GDM1 (cell line): ENCODE data around the gene RNF32.
"Not testable (repeated sequence)": the region's sequence is repeated elsewhere in the genome, so short reads cannot be mapped to it uniquely, and the experiment has no call there.

ENCODE experiments used
- DNase-seq: peaks from one replicate; lab custom pipeline; 2025; lab: John Stamatoyannopoulos, UW

Gene RNF32

DNA sequence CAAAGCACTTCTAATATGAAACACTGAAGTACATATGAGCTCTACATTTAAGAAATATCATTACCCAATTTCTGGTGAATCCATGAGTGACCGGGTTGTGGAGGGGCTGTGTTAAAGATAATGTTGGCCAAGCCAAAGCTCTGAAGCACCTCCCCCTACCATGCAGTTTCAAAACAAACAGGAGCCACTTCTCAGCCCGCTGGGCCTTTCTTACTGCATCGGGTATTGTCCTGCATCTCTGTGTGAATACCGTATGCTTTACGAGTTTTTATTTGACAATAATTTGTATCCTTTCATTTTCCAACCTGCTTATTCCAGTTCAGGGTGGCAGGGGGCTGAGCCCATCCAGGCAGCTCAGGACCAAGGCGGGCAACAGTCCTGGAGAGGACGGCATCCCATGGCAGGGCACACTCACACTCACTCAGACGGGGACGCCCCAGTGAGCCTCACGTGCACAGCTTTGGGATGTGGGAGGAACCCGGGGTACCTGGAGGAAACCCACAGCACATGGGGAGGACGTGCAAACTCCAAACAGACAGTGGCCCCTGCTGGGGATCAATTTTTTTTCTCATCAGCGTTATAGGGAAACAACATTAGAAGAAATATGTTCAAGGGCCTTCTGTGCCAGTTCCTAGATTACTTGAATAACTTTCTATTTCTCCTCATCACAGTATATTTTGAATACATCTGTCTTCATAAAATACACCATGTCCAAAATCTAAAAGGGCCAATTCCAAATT lies 1.9 kb downstream of the RNF32 start:
- no peak for DNase-seq

DNA sequence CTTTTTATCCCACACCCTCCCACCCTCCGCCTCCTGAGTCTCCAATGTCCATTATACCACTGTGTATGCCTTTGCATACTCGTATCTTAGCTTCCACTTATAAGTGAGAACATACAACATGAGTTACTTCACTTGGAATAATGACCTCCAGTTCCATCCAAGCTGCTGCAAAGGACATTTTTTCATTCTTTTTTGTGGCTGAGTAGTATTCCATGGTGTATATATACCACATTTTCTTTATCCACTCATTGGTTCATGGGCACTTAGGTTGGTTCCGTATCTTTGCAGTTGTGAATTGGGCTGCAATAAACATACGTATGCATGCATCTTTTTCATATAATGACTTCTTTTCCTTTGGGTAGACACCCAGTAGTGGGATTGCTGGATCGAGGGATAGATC lies 6.8 kb downstream of the RNF32 start:
- DNase-seq = not testable (repeated sequence)

DNA sequence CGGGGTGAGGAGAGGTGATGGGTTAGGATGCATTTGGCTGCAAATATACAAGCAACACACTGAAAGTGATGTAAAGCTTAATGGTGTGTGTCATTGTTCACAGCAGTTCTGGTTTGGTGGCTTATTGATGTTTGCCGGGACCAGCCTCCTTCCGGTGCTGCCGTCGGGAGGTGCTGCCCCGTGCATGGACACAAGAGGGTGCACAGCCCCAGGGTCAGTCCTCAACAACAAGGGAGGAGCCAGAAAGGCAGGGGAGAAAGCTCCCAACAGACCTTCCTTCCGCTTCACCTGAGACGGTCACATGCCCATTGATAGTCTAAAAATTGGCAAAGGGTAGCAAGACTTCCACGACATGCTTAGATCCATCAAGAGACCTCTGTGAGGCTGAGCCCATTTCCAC lies 9.5 kb downstream of the RNF32 start:
- no peak for DNase-seq

DNA sequence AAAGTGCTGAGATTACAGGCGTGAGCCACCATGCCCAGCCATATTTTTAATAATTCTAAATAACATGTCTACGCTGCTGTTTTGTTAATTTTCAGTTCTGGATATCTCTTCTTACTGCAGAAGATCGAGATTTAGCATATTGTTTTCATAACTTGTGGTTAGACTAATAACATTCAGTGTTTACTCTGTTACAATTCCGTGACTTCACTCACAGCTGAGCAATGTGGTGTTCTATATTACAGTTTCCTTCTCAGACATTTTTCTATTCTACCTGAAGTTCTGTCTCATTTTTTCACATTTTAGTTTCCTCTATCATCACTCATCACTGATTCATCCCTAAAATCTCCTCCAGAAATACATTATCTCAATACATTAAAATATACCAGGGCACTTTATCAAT lies 10.9 kb downstream of the RNF32 start:
- DNase-seq = no peak

DNA sequence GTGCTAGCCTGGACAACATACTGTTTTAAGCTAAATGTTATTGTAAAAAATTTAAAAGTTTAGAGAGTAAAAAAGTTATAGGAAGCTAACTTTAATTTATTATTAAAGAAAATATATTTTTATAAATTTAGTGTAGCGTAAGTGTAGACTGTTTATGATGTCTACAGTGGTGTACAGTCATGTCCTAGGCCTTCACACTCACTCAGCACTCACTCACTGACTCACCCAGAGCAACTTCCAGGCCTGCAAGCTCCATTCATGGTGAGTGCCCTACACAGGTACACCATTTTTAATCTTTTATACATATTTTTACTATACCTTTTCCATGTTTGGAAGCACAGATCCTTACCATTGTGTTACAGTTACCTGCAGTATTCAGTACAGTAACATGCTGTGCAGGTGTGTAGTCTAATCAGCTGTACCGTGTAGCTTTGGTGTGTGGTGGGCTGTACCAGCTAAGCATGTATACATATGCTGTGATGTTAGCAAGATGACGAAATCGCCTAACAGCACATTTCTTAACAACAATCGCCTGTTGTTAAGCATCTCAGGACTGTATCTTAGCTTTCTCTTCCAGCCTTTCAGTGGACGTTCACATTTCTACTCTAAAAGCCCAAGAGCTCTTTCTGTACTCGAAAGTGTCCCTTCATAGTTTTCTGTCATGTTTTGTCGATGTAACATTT lies 12.5 kb downstream of the RNF32 start:
- DNase-seq = no peak

DNA sequence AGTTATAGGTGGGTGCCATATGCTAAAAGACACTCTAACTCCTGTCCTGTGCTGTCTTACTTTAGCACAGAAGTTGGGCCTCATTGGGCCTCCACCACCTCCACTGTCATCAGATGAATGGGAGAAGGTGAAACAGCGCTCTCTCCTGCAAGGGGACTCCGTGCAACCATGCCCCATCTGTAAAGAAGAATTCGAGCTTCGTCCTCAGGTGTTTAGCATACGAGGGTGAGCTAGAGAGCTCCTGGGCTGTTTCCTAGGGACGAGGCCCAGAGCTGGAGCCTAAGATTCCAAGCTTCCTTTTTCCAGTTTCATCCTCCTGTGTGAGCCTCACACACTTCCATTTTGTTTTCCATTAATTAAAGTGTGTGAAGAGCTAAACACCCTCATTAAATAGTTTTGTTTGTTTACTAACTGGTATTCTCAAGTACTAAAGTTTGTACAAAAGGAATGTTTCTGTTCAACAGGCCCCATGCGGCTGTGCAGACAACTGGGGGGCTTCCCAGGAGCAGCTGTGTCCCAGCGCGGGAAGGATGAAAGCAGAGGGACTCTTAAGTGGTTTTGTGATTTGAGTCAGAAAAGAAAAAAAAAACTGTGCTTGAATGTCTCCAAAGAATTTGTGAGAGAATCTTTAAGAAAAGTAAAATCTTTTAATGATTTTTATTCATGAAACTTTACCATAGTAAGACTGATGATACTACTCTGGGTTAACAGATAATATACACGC lies 14.1 kb downstream of the RNF32 start:
- DNase-seq = no peak

DNA sequence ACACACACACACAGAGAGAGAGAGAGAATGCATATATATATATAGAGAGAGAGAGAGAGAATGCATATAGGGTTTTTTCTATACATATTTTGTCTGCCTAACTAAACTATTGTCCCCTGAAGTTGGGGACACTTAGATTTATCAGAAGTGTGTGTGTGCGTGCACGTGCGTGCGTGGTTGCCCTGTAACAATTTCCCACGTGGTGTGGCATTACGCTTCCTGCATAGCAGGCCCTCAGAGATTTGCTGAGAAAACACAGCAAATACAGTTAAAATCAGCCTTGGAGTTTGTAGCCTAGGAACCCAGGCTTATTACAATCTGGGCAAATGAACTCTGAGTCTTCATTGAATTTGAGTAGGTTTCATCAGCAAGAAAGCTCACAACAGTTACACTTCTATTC lies 14.7 kb downstream of the RNF32 start:
- DNase-seq = no peak

DNA sequence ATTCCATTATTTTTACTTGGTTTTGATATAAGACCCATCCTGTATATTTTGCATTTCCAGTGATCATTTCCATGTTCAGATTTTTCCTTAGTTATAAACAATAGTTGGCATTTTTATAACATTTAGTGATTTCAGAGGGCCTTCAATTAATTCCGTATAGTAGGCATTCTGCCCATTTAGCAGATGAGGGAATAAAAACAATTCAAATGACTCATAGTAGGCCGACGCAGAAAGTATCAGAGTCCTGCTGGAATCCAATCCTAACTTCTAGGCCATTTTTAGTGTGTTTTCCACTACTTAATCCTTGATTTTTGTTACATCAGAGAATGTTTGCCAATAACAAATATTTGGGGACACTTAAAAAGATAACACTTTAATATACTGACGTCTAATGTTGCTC lies 15.4 kb downstream of the RNF32 start:
- DNase-seq = no peak

DNA sequence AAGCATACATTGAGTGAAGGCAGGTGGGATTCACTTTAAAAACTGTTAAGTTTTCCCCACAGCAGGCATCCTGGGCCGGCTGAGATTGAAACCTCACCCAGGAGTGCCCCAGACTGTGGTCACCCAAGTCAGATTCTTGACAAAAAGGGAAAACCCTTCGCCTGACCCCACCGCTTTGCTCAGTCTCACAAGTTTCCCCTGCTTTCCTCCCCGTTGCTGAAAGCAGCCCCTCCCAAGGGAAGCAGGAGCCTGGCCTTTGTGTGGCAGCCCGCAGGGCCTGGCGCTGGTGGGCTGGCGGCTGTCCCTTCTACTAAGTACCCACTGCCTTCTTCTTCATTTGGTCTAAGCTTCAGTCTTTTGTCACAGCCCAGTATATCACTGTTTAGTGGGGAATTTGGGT lies 16.0 kb downstream of the RNF32 start:
- DNase-seq = no peak

DNA sequence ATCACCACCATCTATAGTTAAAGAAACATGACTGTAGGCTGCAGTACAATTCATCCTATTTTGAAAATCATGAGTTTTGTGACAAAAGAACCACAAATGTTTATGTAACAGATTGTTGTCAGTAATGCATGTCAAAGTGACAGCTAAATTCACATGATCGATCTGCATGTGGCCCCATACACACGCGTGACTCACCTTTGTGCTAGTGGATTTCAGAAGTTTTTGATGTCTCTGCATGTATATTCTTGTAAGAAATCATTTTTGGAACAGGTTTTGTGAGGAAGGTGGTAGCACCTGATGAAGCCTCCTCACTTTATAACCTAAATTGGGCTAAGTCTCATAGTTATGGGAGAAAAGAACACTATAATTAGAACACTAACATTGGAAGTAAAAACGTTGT lies 17.1 kb downstream of the RNF32 start:
- no peak for DNase-seq

DNA sequence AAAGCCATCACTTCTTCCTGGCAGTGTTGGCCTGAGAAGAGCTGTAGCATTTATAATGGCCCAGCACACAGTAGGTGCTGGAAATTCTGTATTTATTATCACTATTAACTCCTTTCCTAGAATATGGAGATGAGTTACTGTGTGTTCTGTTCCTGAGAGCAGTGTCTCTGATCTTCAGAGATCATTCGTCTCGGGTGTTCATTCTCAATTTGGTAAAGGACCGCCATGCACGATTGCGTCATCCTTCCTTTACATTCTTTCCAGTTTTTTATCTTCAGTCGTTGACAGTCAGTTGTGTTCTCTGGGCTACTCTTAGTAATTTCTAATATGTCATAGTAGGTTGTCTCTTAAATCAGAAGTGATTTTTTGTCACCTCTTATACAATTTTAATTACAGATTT lies 18.6 kb downstream of the RNF32 start:
- no peak for DNase-seq

DNA sequence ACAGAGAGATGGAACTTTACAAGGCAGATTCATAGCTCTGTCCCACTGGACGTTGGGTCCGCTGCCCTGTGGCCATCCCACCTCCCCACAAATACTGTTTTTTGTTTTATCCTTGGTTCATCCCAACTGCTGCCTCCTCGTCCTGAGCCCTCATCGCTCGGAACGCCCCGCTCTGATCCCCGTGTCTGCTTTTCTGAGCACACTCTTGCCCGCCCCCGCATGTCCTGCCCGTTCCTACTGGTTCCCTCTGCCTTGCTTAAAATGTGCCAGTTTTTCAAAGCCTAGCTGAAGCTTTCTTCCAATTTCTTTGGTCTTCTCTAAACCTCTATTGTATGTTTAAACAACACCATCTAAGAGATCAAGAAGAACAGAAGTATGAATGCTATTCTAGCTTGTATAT lies 19.4 kb downstream of the RNF32 start:
- DNase-seq = no peak

DNA sequence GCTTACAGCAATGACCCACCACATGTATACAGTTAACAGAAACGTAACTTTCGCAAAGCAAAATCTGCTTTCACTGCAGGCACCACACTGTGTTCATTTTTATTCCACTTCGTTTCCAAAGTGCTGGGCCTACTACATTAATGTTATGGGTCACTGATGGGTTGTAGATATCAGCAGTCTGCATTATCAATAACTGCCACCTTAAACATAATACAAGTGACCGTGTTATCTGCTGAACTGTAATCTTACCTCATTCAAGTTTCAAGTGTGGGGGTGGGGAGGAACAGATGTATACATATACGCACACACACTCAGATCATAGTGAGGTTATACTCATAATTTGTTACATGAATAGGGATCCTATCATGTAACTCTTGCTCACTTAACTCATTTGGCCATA lies 21.1 kb downstream of the RNF32 start:
- no peak for DNase-seq

DNA sequence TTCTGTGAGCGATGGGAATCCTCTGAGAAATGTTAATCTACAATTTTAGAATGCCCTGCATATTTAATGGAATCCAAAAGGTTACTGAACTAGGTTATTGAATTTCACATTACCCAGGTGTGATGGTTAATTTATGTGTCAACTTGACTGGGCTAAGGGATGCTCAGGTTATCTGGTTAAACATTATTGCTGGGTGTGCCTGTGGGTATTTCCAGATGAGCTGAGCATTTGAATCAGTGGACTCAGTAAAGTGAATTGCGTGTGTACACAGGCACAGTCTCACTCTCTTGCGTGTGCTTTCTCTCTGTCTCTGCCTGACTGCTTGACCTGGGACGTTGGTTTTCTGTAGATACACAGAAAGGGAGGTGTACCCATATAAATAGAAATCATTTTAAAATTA lies 21.7 kb downstream of the RNF32 start:
- DNase-seq = no peak

DNA sequence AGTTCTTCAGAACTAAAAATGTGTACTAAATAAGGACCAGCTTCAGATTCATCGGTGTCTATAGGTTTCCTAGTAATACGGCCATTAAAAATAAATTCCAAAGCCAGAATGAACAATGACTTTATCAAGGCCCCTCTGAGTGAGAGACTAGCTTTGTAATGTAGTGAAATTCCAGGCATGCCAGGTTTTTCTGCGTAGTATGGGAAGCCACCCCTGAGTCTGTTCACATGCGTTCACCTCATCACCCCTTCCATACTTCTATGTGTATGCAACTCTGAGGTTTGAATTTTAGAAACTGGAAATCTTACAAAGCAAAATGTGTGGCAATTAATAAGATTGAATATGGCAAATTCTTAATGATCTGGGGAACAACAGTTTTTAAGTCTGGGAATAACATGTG lies 24.5 kb downstream of the RNF32 start:
- no peak for DNase-seq

DNA sequence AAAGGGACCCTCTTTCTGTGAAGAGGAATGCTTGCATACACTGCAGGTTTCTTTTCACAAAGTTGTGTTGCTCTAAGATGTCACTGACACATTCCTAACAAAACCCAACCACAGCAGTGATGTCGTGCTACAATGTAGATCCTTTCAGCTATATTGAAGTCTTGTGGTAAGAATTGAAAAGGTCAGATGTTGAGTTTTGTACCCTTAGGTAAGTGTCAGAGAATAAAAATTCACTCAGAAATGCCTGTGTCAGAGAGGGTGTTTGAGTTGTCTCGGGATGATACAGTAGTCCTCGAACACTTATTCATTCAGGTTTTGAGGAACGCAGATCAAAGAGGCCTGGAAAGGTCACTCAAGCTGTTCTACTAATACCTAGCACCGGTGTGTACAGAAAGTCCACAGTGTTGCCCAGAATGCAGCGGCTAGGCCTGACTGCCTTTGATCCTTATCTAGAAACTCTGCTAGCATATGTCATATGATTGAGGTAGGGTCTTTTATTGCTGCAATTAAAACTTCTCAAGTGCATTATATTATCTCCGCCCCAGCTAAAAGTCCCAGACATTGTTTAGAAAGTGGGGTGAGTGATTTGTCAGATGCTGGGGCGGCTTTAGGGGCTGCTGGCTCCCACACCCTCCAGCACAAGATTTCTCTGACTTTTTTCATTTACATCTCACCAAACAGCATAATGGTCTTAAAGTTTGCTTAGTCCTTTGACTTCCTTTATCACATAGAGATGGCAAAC lies 26.0 kb downstream of the RNF32 start:
- no peak for DNase-seq

DNA sequence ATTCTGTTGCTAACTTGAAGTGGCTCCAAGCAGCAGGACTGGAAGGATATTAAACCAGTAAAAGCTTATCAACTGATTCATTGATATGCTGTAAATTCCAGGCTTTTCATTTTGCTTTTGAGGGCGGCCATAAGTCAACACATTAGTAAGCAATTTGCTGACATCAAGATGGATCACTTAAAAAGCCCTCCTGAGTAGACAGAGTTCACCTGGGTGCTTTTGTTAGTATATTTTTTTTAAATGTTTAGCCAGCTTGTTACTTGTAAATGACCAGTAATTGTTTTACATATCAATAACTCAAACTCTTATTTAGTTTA lies 26.5 kb downstream of the RNF32 start:
- DNase-seq = no peak

DNA sequence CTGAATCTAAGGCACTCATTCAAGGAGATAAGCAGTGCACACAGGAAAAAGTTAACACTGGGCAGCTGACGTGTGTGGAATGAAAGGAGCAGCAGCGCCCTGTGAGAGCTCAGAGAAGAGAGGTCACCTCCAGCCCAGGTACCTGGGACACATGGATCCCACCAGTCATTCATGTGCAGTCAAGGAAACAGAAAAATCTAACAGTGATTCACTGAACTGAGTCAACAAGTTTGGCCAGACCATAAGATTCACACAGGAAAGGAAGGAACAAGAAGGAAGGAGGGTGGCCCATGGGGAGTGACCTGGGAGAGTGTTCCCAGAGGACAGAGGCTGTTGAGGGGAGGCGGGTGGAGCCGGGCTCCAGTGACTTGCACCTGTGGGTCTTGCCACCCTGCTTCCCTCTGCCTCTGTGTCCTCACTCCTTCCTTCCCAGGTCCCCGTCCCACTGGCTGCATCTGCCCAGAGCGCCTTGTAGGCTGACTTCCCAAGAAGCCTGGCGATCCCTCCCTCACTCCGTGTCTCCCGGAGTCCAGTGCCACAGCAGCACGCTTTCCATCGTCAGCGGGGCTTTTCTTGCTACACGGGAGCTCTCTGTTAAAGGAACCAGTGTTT lies 27.7 kb downstream of the RNF32 start:
- DNase-seq = no peak

DNA sequence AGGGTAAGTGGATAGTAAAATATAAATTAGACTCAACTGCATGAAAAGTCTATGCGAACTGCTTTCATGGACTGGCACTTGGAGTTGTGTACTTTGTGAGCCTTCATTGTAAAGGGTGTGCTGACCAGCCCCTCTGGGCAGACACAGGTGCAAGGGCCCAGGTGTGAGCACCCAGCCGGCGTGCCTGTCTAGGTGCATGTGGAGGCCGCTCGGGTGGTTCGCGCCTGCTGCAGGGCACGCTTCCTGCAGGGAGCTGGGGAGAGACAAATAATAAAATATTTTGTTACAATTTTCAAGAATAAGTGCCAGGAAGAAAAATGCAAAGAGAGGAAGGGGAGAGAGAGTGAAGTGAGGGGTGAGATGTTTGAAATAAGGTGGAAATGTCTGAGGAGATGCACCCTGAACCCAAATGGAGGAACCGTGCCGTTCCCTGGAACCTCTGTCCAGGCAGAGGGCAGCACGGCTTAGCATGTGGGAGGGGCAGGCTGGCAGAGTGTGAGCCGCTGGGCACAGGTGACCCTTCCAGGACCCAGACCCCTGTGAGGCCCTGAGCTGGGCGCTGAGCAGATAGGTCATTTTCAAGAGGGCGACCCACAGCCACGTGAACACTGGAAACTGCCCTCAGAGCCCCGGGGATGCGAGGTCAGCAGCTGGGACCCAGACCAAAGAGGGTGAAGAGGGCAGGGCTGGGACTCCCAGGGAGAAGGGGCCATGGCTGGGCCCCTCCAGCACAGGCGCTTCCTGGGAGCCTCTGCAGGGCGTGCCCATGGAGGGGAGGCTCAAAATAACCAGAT lies 28.7 kb downstream of the RNF32 start:
- DNase-seq = no peak

DNA sequence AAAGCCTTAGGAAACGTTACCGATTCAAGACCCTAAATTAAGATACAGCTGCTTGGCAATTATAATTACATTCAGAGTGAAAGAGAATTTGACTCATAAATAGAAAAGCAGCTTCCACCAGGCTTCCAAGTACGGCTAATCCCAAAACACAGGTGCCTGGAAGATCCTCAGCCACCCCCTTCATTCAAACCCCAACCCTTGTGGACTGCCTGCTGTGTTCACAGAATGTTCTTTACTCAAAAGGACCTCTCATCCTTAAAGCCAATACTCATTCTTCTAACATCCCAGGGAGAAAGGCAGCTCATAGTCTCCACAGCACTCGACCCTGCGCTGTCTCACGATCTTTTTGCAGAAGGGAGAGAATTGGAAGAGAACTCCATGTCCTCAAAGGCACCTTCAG lies 32.9 kb downstream of the RNF32 start:
- no peak for DNase-seq

DNA sequence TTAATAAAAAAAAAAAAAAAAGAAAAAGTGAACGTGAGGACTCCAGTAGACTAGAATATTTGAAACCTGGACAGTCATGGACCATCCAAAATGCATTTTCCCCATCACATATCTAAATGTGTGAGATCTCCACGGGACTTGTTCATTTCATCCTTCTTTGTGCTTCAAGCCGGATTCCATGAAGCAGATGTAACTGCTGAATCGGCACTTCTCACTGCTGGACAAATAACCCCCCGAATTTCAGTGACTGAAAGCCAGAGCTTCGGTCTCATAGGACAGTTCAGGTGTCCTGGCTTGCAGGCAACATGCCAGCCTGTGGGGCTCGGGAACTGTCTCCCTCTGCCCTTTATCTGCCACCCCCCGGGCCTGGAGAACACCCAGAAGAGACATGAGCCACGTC lies 33.3 kb downstream of the RNF32 start:
- DNase-seq = no peak

DNA sequence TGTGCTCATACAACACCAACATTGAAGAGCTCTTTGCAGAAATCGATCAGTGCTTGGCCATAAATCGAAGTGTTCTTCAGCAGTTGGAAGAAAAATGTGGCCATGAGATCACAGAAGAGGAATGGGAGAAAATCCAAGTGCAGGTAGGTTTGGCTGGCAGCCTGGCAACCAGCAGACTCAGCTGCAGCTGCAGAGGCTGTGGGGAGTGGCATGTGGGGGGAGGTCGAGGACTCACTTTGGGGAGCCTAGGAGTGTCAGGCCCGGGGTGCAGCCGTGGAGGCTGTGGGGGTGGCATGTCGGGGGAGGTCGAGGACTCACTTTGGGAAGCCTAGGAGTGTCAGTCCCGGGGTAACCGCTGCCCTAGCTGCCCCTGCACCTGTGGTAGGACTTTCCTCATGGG lies 35.1 kb downstream of the RNF32 start:
- no peak for DNase-seq
